ENCODE data around the gene ZNF200. TPM values are rescaled to one million over a fixed set of nuclear protein-coding genes. Genes with fewer than 3 reads are reported as not detected.

Gene ZNF200
- total and polyA plus RNA-seq, 2 donors (not counting 3 experiments of a cell fraction or from before 2014, with no cell fraction given): 2.8 to 10.0 TPM

- H3K4me1 ChIP-seq (ENCODE audit: control insufficient read depth, extremely low read depth, insufficient read depth, low read length): no peaks in the 10 kb centered on the region
- no peaks in the 10 kb centered on the region for H4K20me1 ChIP-seq (replicated peaks; ENCODE audit: control insufficient read depth, extremely low read depth, insufficient read depth, low read length)
- H3K9me3 ChIP-seq (replicated peaks; ENCODE audit: control insufficient read depth, insufficient read depth, low read length): peaks cover 2% of the 10 kb centered on the region
- CTCF ChIA-PET: interaction anchor here (1.2 kb wide), 1 partner anchor 14 kb away, joined by 3 read pairs; no protein-coding TSS in a partner anchor
- H3K9ac ChIP-seq (replicated peaks; ENCODE audit: extremely low read depth, insufficient read depth, low read length): no peak overlapping the region
- H3K36me3 ChIP-seq (ENCODE audit: control insufficient read depth in 2 of 2, extremely low read depth in 1 of 2, insufficient read depth in 2 of 2, low read length in 2 of 2): no peaks in the 10 kb centered on the region
- no peaks in the 10 kb centered on the region for H3K9me1 ChIP-seq (replicated peaks; ENCODE audit: control insufficient read depth, extremely low read depth, insufficient read depth, low read length)
- TF ChIP-seq FOS (IDR thresholded peaks at IDR 0.05; ENCODE audit: borderline replicate concordance, insufficient read depth, low read length): no peak
- TF ChIP-seq EZH2 (IDR thresholded peaks at IDR 0.05; ENCODE audit: borderline replicate concordance, low read depth, low read length, severe bottlenecking): no peak
- TF ChIP-seq, protein P1, sequence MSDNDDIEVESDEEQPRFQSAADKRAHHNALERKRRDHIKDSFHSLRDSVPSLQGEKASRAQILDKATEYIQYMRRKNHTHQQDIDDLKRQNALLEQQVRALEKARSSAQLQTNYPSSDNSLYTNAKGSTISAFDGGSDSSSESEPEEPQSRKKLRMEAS (IDR thresholded peaks at IDR 0.05; ENCODE audit: insufficient read depth, insufficient read length): no peak
- TF ChIP-seq JUN (IDR thresholded peaks at IDR 0.05; ENCODE audit: borderline replicate concordance, insufficient read depth, insufficient read length, low read depth): no peak
- no peak for TF ChIP-seq POLR2AphosphoS5 (IDR thresholded peaks at IDR 0.05; ENCODE audit: insufficient read depth, low read depth, low read length)
- no peak for TF ChIP-seq POLR2A (IDR thresholded peaks at IDR 0.05; ENCODE audit: low read depth, low read length)
- TF ChIP-seq MYC (IDR thresholded peaks at IDR 0.05; ENCODE audit: low read depth, low read length): no peak
- no peak for TF ChIP-seq GATA2 (IDR thresholded peaks at IDR 0.05; ENCODE audit: insufficient read depth, insufficient read length, low read depth, low read length)
- no peak for TF ChIP-seq CTCF (IDR thresholded peaks at IDR 0.05; ENCODE audit: extremely low read depth in 1 of 2, insufficient read depth in 1 of 2, low read depth in 1 of 2, low read length in 2 of 2)
- peaks cover 2 to 8% of the 10 kb centered on the region in 2 experiments for H3K27me3 ChIP-seq (ENCODE audit: control insufficient read depth in 2 of 2, insufficient read depth in 2 of 2, low read length in 2 of 2)
- DNase-seq (ENCODE audit: low read depth, low spot score) (no peak), FAIRE-seq (no peak)
- no peak overlapping the region for H2AFZ ChIP-seq (ENCODE audit: low read depth, low read length)
- H3K27ac ChIP-seq (ENCODE audit: insufficient read depth, low read depth, low read length): no peak overlapping the region
- intact Hi-C loops (cut with micrococcal nuclease) (no loop called here), dilution Hi-C loops (cut with MboI; ENCODE audit: extremely low pct_ligation_motif_present, low sequenced_read_pairs) (no loop called here)
- POLR2A ChIA-PET: no interaction called here
- no TSS peak for BruUV-seq (replicated peaks)
- H3K79me2 ChIP-seq (ENCODE audit: control insufficient read depth, insufficient read depth, low read length): no peaks in the 10 kb centered on the region
- H3K4me2 ChIP-seq (ENCODE audit: insufficient read depth, low read length): no peak overlapping the region
- no peak overlapping the region for H3K4me3 ChIP-seq (replicated peaks in 1 of 3; ENCODE audit: insufficient read depth in 1 of 3, low read depth in 1 of 3, low read length in 3 of 3)
Measured at GRCh38 chr16:3202903-3203539, 31.9 kb downstream of the ZNF200 start.

Data from endothelial cell of umbilical vein (primary cell).